ENCODE measurements around the gene PLA2G4A. TPM values are rescaled to one million over a fixed set of nuclear protein-coding genes. Genes with fewer than 3 reads are reported as not detected.

The PLA2G4A gene
- total RNA-seq, 1 experiment from 2014 or later, result not detected

GRCh38 chr1:186790101-186790500, 38.6 kb upstream of the PLA2G4A start:
- no peak overlapping the region for H3K4me3 ChIP-seq (ENCODE audit: low read depth in 2 of 2, low read length in 2 of 2)
- in situ Hi-C loops (cut with HindIII; ENCODE audit: low pct_unique_long_range_greater_than_20kb, low sequenced_read_pairs) (no loop called here), intact Hi-C loops (cut with micrococcal nuclease; ENCODE audit: unreplicated experiment) (no loop called here)
- no peak for TF ChIP-seq TCF7L2 (IDR thresholded peaks at IDR 0.05; ENCODE audit: low read depth, low read length)
- TF ChIP-seq REST (IDR thresholded peaks at IDR 0.05; ENCODE audit: insufficient read depth in 1 of 2, low read depth in 2 of 2, low read length in 1 of 2), result no peak
- no peak for TF ChIP-seq CTCF (IDR thresholded peaks at IDR 0.05)
- no peak for TF ChIP-seq POLR2AphosphoS5 (IDR thresholded peaks at IDR 0.05; ENCODE audit: low read depth, low read length)
- TF ChIP-seq SIN3A (IDR thresholded peaks at IDR 0.05; ENCODE audit: borderline replicate concordance, insufficient read depth, low read depth, low read length), result no peak
- H3K36me3 ChIP-seq (ENCODE audit: control insufficient read depth, insufficient read depth, low read length), result no peaks in the 10 kb centered on the region
- no TSS peak for BruUV-seq (replicated peaks)
- ChIA-PET POLR2A (no interaction called here), CTCF (no interaction called here)
- ATAC-seq, result no peak
- H3K9me3 ChIP-seq (ENCODE audit: control insufficient read depth, insufficient read depth, low read depth, low read length), result no peaks in the 10 kb centered on the region
- no peaks in the 10 kb centered on the region for H3K4me1 ChIP-seq (ENCODE audit: control insufficient read depth, insufficient read depth, low read length)
- H3K27me3 ChIP-seq (ENCODE audit: control insufficient read depth, insufficient read depth, low read length), result no peaks in the 10 kb centered on the region
- no peak overlapping the region for H3K27ac ChIP-seq (ENCODE audit: low read length)
- DNase-seq (ENCODE audit: low read depth, low spot score), result no peak

GRCh38 chr1:186792870-186793581, 35.7 kb upstream of the PLA2G4A start:
- Histone ChIP-seq H3K9me3 (ENCODE audit: control insufficient read depth, insufficient read depth, low read depth, low read length) (no peaks in the 10 kb centered on the region), H3K27ac (ENCODE audit: low read length) (no peak overlapping the region), H3K4me1 (ENCODE audit: control insufficient read depth, insufficient read depth, low read length) (no peaks in the 10 kb centered on the region), H3K36me3 (ENCODE audit: control insufficient read depth, insufficient read depth, low read length) (no peaks in the 10 kb centered on the region), H3K4me3 (ENCODE audit: low read depth in 2 of 2, low read length in 2 of 2) (no peak overlapping the region), H3K27me3 (ENCODE audit: control insufficient read depth, insufficient read depth, low read length) (no peaks in the 10 kb centered on the region)
- intact Hi-C loops (cut with micrococcal nuclease; ENCODE audit: unreplicated experiment), result no loop called here
- CTCF ChIA-PET, result interaction anchor here (0.6 kb wide), 1 partner anchor 70 kb away, joined by 4 read pairs; no protein-coding TSS in a partner anchor
- TF ChIP-seq CTCF (IDR thresholded peaks at IDR 0.05), result no peak
- no peak for TF ChIP-seq TCF7L2 (IDR thresholded peaks at IDR 0.05; ENCODE audit: low read depth, low read length)
- no peak for TF ChIP-seq REST (IDR thresholded peaks at IDR 0.05; ENCODE audit: insufficient read depth in 1 of 2, low read depth in 2 of 2, low read length in 1 of 2)
- no peak for TF ChIP-seq POLR2AphosphoS5 (IDR thresholded peaks at IDR 0.05; ENCODE audit: low read depth, low read length)
- TF ChIP-seq SIN3A (IDR thresholded peaks at IDR 0.05; ENCODE audit: borderline replicate concordance, insufficient read depth, low read depth, low read length), result no peak
- DNase-seq (ENCODE audit: low read depth, low spot score), result no peak
- POLR2A ChIA-PET, result no interaction called here
- in situ Hi-C loops (cut with HindIII; ENCODE audit: low pct_unique_long_range_greater_than_20kb, low sequenced_read_pairs), result no loop called here
- no peak for ATAC-seq
- no TSS peak for BruUV-seq (replicated peaks)
